Measurements from ENCODE around the gene ANKS1B.

The ANKS1B gene

GRCh38 chr12:99413751-99414150 is 571.0 kb downstream of the ANKS1B start:
- H3K4me3 ChIP-seq (ENCODE audit: low read depth, low read length), result no peak overlapping the region
- no peak for DNase-seq (ENCODE audit: low read depth)
- no peak for TF ChIP-seq CTCF (IDR thresholded peaks at IDR 0.05; ENCODE audit: control insufficient read depth, extremely low read depth, insufficient read depth)

- no peak for DNase-seq (ENCODE audit: low read depth)
- H3K4me3 ChIP-seq (ENCODE audit: low read depth, low read length), result no peak overlapping the region
- TF ChIP-seq CTCF (IDR thresholded peaks at IDR 0.05; ENCODE audit: control insufficient read depth, extremely low read depth, insufficient read depth), result no peak
These were observed 591.0 kb downstream of the ANKS1B start for GRCh38 chr12:99393763-99394162.

GRCh38 chr12:99392091-99392850 is 592.5 kb downstream of the ANKS1B start:
- no peak overlapping the region for H3K4me3 ChIP-seq (ENCODE audit: low read depth, low read length)
- TF ChIP-seq CTCF (IDR thresholded peaks at IDR 0.05; ENCODE audit: control insufficient read depth, extremely low read depth, insufficient read depth), result no peak
- DNase-seq (ENCODE audit: low read depth), result no peak

- DNase-seq (ENCODE audit: low read depth), result no peak
- peak; percentile 52 for TF ChIP-seq CTCF (IDR thresholded peaks at IDR 0.05; ENCODE audit: control insufficient read depth, extremely low read depth, insufficient read depth)
- H3K4me3 ChIP-seq (ENCODE audit: low read depth, low read length), result no peak overlapping the region
These were observed 594.0 kb downstream of the ANKS1B start for GRCh38 chr12:99390707-99391106.

GRCh38 chr12:99389751-99390150 is 595.0 kb downstream of the ANKS1B start:
- H3K4me3 ChIP-seq (ENCODE audit: low read depth, low read length), result no peak overlapping the region
- DNase-seq (ENCODE audit: low read depth), result no peak
- TF ChIP-seq CTCF (IDR thresholded peaks at IDR 0.05; ENCODE audit: control insufficient read depth, extremely low read depth, insufficient read depth), result no peak

GRCh38 chr12:99388671-99389195 is 596.0 kb downstream of the ANKS1B start:
- no peak for TF ChIP-seq CTCF (IDR thresholded peaks at IDR 0.05; ENCODE audit: control insufficient read depth, extremely low read depth, insufficient read depth)
- no peak overlapping the region for H3K4me3 ChIP-seq (ENCODE audit: low read depth, low read length)
- DNase-seq (ENCODE audit: low read depth), result no peak

GRCh38 chr12:99387661-99388060 is 597.1 kb downstream of the ANKS1B start:
- no peak for DNase-seq (ENCODE audit: low read depth)
- no peak for TF ChIP-seq CTCF (IDR thresholded peaks at IDR 0.05; ENCODE audit: control insufficient read depth, extremely low read depth, insufficient read depth)

More at GRCh38 chr12:99387661-99388060, 597.1 kb downstream of the ANKS1B start:
- H3K4me3 ChIP-seq (ENCODE audit: low read depth, low read length), result no peak overlapping the region
